Esophagus squamous epithelium (tissue), 5 donors: ENCODE results near the gene TERT. TPM values are rescaled to one million over a fixed set of nuclear protein-coding genes. Genes with fewer than 3 reads are reported as not detected.

ENCODE experiments used
- DNase-seq: peaks from one replicate; lab custom pipeline; 2025; lab: John Stamatoyannopoulos, UW
- H3K27ac ChIP-seq, 4 donors: fragments of 200-600 bp; sonication (generic); one replicate each; pipeline ENCODE4 v1.5.1; 2016 to 2019; ENCODE audit warnings: mild to moderate bottlenecking in 1 of 4
- H3K27me3 ChIP-seq, 4 donors: fragments of 200-600 bp; sonication (generic); 1 replicate in 3 of 4; 2 replicates in 1 of 4; pipeline versions ENCODE4 v1.5.1 to v1.6.0; 2017 to 2021; ENCODE audit warnings: antibody characterized with exemption in 1 of 4
- H3K36me3 ChIP-seq, 3 donors: fragments of 200-600 bp; sonication (generic); one replicate each; pipeline ENCODE4 v1.5.1; 2016 to 2019
- H3K4me1 ChIP-seq, 3 donors: fragments of 200-600 bp; sonication (generic); one replicate each; pipeline ENCODE4 v1.5.1; 2017 to 2019
- H3K4me3 ChIP-seq, 4 donors: fragments of 200-600 bp; sonication (generic); 1 replicate in 3 of 4; 2 replicates in 1 of 4; pipeline ENCODE4 v1.5.1; 2016 to 2019; ENCODE audit warnings: mild to moderate bottlenecking in 2 of 4, moderate library complexity in 1 of 4
- H3K9me3 ChIP-seq, 3 donors: fragments of 200-600 bp; sonication (generic); one replicate each; pipeline ENCODE4 v1.5.1; 2016 to 2019
- POLR2A ChIP-seq, 4 donors: fragments of 450-650 bp; IDR thresholded peaks; one replicate each; pipeline ENCODE4 v1.6.1; 2017; ENCODE audit warnings: antibody characterized with exemption in 4 of 4, mild to moderate bottlenecking in 4 of 4, moderate library complexity in 3 of 4
- WGBS, 2 donors: methylation state at CpG; one replicate each; pipeline ENCODE4 v1.1.5; 2018; 5-methylcytosine and 5-hydroxymethylcytosine counted together
- intact Hi-C: fragments of 100-400 bp; cut with DNase I; formaldehyde crosslinking; loops from one replicate; pipeline ENCODE4 v1.15.0; 2022
- total RNA-seq, 4 donors: library from RNA; depleted of rRNA; stranded (reverse); fragments of >200 nt; gene quantifications; one replicate each; pipeline ENCODE4 v1.1.0, GENCODE V29; 2016
- TF ChIP-seq, protein P1 (sequence below), 6 experiments: fragments of 450-650 bp in 4 of 6; fragments of 200-600 bp in 2 of 6; sonication (generic) in 2 of 6; IDR thresholded peaks; one replicate each; pipeline ENCODE4 v1.5.1; 2016 to 2019; ENCODE audit warnings: antibody characterized with exemption in 6 of 6, mild to moderate bottlenecking in 4 of 6, moderate library complexity in 4 of 6
- donor health status: DM: yes; HTN: yes; CAD: no.

TERT gene
- total RNA-seq, 4 donors from 2014 or later: 0.19 to 9.5 (median 0.31) TPM; not detected in 1

- Histone ChIP-seq H3K27me3 (peaks cover 0 to 5% (median 0%) of the 10 kb centered on the region in 4 donors), H3K9me3 (peaks cover 0 to 22% (median 8%) of the 10 kb centered on the region in 3 donors), H3K4me1 (no peaks in the 10 kb centered on the region), H3K36me3 (no peaks in the 10 kb centered on the region), H3K4me3 (no peak overlapping the region), H3K27ac (no peak overlapping the region)
- WGBS, 2 donors: 80% methylated on average over 1 of the region's 18 CpGs; no CpG with 5 or more reads in 1 of the 2 donors
- TF ChIP-seq, protein P1, sequence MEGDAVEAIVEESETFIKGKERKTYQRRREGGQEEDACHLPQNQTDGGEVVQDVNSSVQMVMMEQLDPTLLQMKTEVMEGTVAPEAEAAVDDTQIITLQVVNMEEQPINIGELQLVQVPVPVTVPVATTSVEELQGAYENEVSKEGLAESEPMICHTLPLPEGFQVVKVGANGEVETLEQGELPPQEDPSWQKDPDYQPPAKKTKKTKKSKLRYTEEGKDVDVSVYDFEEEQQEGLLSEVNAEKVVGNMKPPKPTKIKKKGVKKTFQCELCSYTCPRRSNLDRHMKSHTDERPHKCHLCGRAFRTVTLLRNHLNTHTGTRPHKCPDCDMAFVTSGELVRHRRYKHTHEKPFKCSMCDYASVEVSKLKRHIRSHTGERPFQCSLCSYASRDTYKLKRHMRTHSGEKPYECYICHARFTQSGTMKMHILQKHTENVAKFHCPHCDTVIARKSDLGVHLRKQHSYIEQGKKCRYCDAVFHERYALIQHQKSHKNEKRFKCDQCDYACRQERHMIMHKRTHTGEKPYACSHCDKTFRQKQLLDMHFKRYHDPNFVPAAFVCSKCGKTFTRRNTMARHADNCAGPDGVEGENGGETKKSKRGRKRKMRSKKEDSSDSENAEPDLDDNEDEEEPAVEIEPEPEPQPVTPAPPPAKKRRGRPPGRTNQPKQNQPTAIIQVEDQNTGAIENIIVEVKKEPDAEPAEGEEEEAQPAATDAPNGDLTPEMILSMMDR (IDR thresholded peaks at IDR 0.05): no peak
- no peak for TF ChIP-seq POLR2A (IDR thresholded peaks at IDR 0.05)
- no peak for DNase-seq
- intact Hi-C loops: no loop called here
These were observed 30.7 kb downstream of the TERT start for GRCh38 chr5:1264211-1264610.

- 85 to 86% methylated on average over 1 of the region's 1 CpG for WGBS, 2 donors
- intact Hi-C loops: no loop called here
- TF ChIP-seq, protein P1 (IDR thresholded peaks at IDR 0.05): no peak
- TF ChIP-seq POLR2A (IDR thresholded peaks at IDR 0.05): no peak
- Histone ChIP-seq H3K27me3 (peaks cover 0 to 5% (median 0%) of the 10 kb centered on the region in 4 donors), H3K4me3 (no peak overlapping the region), H3K27ac (no peak overlapping the region), H3K36me3 (no peaks in the 10 kb centered on the region), H3K4me1 (no peaks in the 10 kb centered on the region), H3K9me3 (peaks cover 0 to 22% (median 8%) of the 10 kb centered on the region in 3 donors)
- DNase-seq: no peak
These were observed 32.5 kb downstream of the TERT start for GRCh38 chr5:1262381-1262780.

GRCh38 chr5:1261643-1262042 lies 33.2 kb downstream of the TERT start:
- no peaks in the 10 kb centered on the region for H3K4me1 ChIP-seq
- H3K9me3 ChIP-seq: peaks cover 0 to 22% (median 8%) of the 10 kb centered on the region in 3 donors
- TF ChIP-seq, protein P1 (IDR thresholded peaks at IDR 0.05): no peak
- TF ChIP-seq POLR2A (IDR thresholded peaks at IDR 0.05): no peak
- intact Hi-C loops: no loop called here
- 72 to 90% methylated on average over 4 to 6 of the region's 10 CpGs for WGBS, 2 donors
- H3K36me3 ChIP-seq: no peaks in the 10 kb centered on the region
- H3K27ac ChIP-seq: no peak overlapping the region
- H3K4me3 ChIP-seq: no peak overlapping the region
- peaks cover 0 to 5% (median 0%) of the 10 kb centered on the region in 4 donors for H3K27me3 ChIP-seq
- DNase-seq: no peak

GRCh38 chr5:1259806-1260480 lies 34.9 kb downstream of the TERT start:
- no peaks in the 10 kb centered on the region for H3K4me1 ChIP-seq
- H3K36me3 ChIP-seq: no peaks in the 10 kb centered on the region
- no peak overlapping the region for H3K27ac ChIP-seq
- DNase-seq: no peak
- H3K27me3 ChIP-seq: no peaks in the 10 kb centered on the region
- peaks cover 0 to 22% (median 8%) of the 10 kb centered on the region in 3 donors for H3K9me3 ChIP-seq
- 92 to 95% methylated on average over 18 to 22 of the region's 23 CpGs for whole genome bisulfite sequencing, 2 donors
- no peak overlapping the region for H3K4me3 ChIP-seq
- TF ChIP-seq, protein P1 (IDR thresholded peaks at IDR 0.05): no peak
- TF ChIP-seq POLR2A (IDR thresholded peaks at IDR 0.05): no peak
- intact Hi-C loops: no loop called here

DNA sequence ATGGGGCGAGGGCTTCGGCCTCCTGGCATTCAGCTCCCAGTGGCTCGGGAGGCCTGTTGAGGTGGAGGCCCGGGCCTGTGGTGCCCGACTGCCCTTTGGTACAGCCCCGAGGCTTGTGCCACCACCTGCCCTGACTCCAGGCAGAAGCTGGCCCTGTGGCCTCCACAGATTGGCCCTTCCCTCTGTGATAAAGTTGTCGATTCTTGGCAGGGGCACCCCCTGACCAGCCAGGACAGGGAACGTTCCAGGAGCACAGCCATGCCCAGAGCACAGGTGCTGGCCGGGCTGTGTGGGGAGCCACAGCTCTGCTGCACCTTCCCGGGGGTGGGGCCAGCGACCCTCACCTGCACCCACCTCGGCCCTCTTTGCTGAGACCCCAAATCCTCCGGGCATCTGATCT lies 37.0 kb downstream of the TERT start:
- Histone ChIP-seq H3K9me3 (peaks cover 0 to 17% (median 5%) of the 10 kb centered on the region in 3 donors), H3K36me3 (no peaks in the 10 kb centered on the region), H3K4me3 (no peak overlapping the region), H3K4me1 (no peaks in the 10 kb centered on the region), H3K27ac (no peak overlapping the region), H3K27me3 (peaks cover 0 to under 1% (median 0%) of the 10 kb centered on the region in 4 donors)
- intact Hi-C loops: no loop called here
- no peak for DNase-seq
- 72 to 80% methylated on average over 2 to 4 of the region's 13 CpGs for WGBS, 2 donors
- TF ChIP-seq POLR2A (IDR thresholded peaks at IDR 0.05): no peak
- TF ChIP-seq, protein P1 (IDR thresholded peaks at IDR 0.05): no peak
